Cardiac fibroblast (primary cell): ENCODE results near the gene IL10RA.

Experiments used
- DNase-seq, 2 donors: peaks; one replicate each; pipeline versions ENCODE4 v3.0.0 to v3.0.0-alpha.2; 2010; ENCODE audit warnings: low read depth in 2 of 2
- H3K4me3 ChIP-seq, 2 donors: replicated peaks in 1 of 2; 1 replicate in 1 of 2; 2 replicates in 1 of 2; pipeline ENCODE4 v1.5.1; 2011; ENCODE audit warnings: low read depth in 2 of 2, low read length in 2 of 2, mild to moderate bottlenecking in 2 of 2, moderate library complexity in 1 of 2
- CTCF ChIP-seq: IDR thresholded peaks from one replicate; pipeline ENCODE4 v1.5.1; 2011; ENCODE audit warnings: low read depth, mild to moderate bottlenecking, low read length, inconsistent platforms

The IL10RA gene

GRCh38 chr11:117980280-117980679 lies 5.9 kb upstream of the IL10RA start:
- no peak for TF ChIP-seq CTCF
- DNase-seq = no peak
- no peak overlapping the region for H3K4me3 ChIP-seq

- TF ChIP-seq CTCF = no peak
- H3K4me3 ChIP-seq = no peak overlapping the region
- no peak for DNase-seq
These were observed 5.5 kb upstream of the IL10RA start for GRCh38 chr11:117980720-117981119.

GRCh38 chr11:117983163-117983475 lies 3.1 kb upstream of the IL10RA start:
- TF ChIP-seq CTCF = no peak
- H3K4me3 ChIP-seq = no peak overlapping the region
- no peak for DNase-seq

- H3K4me3 ChIP-seq = no peak overlapping the region
- no peak for TF ChIP-seq CTCF
- no peak for DNase-seq
These were observed 1.7 kb upstream of the IL10RA start for GRCh38 chr11:117984476-117984875.

- no peak for DNase-seq
- no peak for TF ChIP-seq CTCF
- no peak overlapping the region for H3K4me3 ChIP-seq
These were observed 884 bp downstream of the IL10RA start for GRCh38 chr11:117986981-117987574.

- H3K4me3 ChIP-seq = no peak overlapping the region
- no peak for TF ChIP-seq CTCF
These were observed 3.3 kb downstream of the IL10RA start for GRCh38 chr11:117989351-117990102.

GRCh38 chr11:117992136-117992535 lies 5.9 kb downstream of the IL10RA start:
- no peak overlapping the region for H3K4me3 ChIP-seq
- no peak for DNase-seq
- TF ChIP-seq CTCF = no peak

More at GRCh38 chr11:117989351-117990102, 3.3 kb downstream of the IL10RA start:
- no peak for DNase-seq
